GM19193 (cell line): ENCODE data around the gene ARHGAP15.

Source experiments
- POLR2A ChIP-seq: IDR thresholded peaks from 4 replicates; pipeline ENCODE4 v1.6.1; 2011; ENCODE audit not compliant: insufficient read depth, insufficient read length; ENCODE audit errors: extremely low read depth

Gene ARHGAP15

DNA sequence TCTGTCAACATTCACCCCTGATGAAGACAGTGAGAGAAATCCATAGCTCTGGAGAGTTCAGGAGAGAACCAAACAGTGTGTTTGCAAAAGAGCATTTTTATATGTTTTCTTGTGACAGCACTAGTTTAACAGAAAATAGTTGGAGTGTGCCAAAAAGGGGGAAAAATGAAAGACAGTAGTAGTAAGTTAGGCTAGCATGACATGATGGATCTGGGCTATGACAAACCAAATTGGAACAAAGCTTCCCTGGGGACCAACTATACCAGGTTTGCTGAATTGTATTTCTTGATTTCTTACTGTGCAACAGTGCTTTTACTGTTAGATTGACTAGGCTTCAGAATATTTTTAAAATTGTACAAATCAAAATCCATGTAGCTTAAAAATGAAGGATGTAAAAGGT lies 159.8 kb downstream of the ARHGAP15 start:
- no peak for TF ChIP-seq POLR2A

DNA sequence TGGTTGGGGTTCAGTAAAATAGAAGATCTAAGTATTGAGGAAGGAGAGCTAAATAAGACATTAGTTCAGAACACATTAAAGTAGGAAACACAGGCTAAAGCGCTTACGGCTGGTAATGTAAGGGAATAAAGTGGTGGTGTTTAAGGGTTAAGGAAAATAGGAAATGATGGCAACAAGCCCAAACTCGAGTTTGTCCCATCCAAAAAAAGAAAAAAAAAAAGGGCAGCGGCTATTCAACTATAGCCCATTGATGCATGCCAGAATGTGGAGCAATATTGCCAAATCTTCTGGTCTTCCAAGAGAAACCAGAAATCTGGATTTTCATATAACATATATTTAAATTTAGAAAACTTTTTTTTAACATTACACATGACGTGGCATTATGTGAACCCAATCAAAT lies 161.0 kb downstream of the ARHGAP15 start:
- no peak for TF ChIP-seq POLR2A

DNA sequence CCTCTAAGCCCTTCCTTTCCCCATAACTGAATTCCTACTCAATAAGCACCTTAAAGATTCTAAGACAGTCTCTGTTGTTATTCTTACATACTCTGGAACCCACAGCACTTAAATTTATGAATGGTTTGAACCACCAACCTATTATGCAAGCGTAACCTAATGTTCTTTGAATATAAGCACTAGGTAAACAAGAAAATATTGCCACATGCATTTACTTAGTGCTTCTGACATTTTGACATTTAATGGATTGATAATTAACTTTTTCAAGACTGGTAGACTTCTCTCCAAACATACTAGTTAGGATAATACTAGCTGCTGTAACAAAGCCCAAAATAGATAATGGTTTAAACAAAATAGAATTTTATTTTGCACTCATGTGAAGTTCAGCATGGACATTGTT lies 164.8 kb downstream of the ARHGAP15 start:
- TF ChIP-seq POLR2A = no peak

DNA sequence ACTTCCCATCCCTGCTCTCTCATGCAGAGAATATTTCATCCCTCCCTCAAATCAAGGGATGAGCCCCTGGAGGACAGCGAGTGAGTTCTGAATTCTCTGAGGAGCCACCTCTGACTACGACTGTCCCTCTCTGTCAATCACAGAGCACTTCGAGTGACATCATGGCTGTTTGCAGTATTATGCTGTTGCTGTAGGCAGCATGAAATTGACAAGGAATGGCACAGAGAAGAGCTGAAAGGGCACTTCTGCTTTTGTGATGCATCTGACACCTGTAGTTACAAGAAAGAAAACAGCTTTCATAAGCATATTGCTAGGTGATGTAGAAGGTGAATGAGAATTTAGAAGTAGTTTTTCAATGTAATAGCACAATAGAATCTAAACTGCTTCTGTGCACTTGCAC lies 166.9 kb downstream of the ARHGAP15 start:
- TF ChIP-seq POLR2A = no peak

DNA sequence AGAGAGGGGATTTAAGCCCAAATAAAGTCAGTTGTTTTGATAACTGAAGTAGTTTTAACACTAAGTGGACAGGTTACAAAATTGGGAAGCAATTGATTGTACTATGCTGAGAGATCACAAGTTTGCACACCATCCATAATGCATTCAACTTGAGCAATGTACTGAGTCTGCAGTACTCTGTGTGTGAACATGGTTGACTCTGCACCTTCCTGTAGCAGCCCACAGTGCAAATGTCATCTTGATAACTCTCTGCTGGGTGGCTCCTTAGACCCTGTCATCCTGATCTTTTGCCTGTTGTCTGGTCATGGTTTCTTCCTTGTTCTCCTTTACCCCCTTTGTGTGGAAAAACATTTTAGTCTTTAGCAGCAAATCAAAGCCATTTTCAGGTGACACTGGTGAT lies 168.0 kb downstream of the ARHGAP15 start:
- no peak for TF ChIP-seq POLR2A

DNA sequence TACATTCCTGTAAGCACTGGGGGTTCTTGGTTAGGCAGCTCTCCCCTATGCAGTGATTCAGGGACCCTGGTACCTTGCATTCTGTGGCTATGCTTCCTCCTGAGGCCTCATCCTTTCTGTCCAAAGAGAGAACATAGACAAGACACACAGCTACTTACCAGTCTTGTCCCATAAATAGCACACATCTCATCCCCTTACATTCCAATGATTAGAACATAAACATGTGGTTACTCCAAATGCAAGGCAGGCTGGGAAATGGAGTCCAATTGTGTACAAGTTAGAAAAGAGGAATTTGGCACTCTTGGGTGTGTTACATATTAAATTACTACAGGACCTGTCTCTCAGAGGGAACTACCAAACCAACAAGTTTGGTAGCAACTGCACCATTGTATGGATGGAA lies 171.3 kb downstream of the ARHGAP15 start:
- no peak for TF ChIP-seq POLR2A

DNA sequence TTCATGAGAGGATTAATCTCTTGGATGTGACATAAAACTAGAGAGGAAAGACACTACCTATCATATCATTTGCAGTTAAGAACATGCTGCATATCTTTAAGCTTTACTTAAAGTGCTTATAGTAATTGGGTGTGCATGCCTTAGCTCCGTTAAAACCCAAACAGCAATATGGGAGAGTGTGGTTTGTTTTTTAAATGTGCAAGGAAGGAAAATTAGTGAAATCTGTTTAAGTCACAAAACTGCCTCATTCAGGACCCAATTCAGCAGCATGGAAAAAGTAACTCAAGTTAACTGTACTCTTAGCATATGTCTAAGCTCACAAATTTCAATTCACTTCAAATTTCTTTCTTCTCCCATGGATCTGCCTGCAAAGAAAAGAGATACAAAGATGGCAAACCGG lies 182.2 kb downstream of the ARHGAP15 start:
- TF ChIP-seq POLR2A = no peak

DNA sequence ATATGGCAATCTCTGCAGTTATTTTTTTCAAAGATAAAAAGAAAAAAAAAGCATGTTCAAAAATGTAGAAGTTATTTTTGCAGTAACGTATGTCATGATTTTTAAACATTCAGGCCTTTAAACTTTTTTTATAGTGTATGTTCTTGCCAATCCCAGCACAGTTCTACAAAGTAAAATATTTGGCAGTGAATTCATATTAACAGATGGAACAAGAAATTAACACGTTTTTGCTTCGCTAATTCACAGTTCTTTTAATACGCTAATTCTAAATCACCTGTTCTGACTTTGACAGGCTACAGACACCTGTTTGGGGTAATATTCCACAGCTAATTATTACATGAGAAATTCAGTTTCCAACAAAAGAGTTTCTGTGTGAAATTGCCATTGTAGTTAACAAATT lies 183.2 kb downstream of the ARHGAP15 start:
- no peak for TF ChIP-seq POLR2A

DNA sequence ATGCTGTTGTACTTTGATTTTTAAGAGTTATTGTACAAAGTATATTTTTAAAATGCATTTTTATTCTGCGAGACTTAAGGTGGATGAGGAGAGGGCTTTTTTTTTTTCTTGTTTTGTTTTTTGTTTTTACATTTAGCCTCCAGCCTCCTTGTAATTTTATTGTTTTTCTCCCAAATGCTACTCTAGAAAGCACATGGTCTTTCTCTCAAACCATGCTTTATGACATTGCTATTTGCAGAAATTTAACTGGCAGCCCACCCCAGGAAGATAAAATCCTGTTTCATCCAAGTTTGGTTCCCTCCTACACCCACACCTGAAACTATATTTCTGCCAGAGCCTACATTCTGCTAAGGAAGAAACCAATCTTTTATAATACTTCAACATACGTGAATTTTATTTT lies 184.6 kb downstream of the ARHGAP15 start:
- no peak for TF ChIP-seq POLR2A

DNA sequence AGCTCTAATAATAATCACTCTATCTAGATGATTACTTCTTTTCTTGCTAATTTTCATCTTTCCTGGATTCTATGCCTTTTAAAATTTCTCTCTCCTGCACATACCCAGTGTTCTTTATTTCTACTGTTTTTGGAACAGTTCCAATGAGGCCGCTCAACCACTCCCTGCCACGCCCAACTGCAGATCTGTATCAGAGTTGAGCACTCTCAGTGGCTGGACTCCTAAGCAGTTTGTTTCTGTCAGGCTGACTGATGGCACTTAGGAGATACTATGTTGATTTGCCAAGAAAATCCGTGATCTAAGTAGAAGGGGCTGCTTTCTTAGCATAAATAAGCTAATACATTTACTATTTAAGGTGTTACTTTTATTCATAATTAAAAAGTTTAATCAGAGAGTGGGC lies 192.8 kb downstream of the ARHGAP15 start:
- TF ChIP-seq POLR2A = no peak

DNA sequence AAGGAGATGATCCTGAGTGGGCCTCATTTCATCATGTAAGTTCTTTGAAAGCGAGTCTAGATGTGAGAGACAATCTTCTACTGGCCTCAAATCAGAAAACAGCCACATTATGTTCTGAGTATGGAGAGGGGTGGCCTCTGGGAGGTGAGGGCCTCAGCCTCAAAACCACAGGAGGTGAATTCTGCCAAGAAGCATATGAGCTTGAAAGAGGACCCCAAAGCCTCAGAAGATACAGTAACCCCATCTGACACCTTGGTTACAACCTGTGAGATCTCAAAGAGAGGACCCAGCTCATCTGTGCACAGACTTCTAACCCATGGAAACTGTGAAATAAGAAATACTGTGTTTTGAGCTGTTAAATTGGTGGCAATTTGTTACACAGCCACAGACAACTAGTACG lies 200.1 kb downstream of the ARHGAP15 start:
- TF ChIP-seq POLR2A = no peak

DNA sequence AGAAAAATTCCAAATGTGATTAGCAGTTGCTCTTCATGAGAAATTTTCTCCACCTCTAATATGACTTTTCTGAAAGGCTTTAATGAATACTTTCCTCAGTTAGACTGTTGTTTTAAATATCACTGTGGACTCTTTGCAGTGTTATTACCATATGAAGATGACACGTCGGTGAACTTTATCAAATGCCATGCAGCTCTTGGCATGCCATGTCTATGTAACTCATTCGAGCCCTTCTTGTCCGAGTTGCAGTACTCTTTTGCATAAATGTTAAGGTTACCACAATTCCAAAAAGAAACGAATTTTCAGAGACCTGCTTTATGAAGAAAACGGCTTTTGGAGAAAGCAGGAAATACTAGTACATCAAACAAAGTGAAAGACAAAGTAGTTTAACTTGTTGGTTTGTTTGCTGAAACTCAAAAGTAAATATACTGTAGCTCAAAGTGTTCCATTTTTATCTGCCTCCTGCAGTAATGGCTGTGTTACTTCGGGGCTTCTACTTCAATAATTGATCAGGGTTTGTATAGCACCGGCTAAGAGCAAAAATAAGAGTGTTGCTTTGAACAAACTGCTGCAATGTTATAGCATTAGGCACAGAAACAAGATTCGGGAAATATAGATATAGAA lies 204.1 kb downstream of the ARHGAP15 start:
- TF ChIP-seq POLR2A = no peak

DNA sequence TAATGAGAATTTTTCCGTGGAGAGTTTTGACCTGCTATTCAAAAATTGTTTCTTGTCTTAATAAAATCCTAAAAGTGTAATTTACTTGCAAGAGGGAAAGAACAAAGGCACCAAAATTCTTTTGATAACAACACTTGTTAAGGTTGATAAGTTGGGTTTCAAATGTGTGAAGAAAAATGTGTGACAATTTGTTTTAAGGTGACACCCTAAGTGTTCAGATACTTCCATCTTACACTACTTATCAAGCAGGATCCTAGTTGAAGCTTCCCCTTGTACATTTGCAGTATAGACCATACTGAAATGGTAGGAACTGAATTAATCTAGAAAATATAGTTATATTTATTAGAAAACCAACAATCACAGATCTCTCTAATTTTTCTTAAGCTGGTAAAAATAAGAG lies 204.6 kb downstream of the ARHGAP15 start:
- no peak for TF ChIP-seq POLR2A

DNA sequence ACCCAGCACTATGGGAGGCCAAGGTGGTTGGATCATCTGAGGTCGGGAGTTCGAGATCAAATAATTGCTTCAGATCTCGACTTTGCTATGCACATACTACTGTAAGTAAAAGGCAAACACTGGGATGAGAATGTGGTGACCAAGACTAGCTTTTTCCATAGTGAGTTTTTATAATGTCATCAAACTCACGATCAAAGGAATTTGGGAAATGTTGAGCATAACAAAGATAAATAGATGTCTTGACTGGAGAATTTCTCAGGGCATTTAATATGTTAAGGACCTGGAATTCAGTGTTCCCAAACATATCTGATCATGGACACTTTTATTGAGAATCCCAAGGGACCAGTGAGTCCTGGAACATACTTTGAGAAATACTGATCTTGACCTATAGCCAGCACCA lies 205.6 kb downstream of the ARHGAP15 start:
- no peak for TF ChIP-seq POLR2A

DNA sequence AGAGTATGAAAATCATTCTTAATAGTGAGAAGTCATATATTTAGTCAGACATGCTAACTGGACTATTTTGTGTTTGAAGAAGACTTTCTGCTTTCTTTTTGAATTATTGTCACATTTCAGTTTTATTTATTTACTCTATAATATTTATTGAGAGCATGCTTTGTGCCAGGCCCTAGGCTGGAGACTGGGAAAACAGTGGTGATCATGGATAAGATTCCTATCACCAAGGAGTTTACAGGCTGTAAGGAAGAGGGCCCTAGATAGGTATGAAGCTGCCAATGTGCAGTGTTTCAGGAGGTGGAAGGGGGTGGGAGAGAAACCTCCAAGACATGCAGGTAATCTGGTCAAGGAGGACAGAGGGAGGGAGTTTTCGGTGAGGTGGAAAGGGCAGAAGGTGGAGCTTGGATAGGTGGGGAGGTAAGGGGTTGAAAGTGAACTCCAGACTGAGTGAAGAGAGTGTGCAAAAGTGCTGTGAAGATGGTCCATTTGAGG lies 207.5 kb downstream of the ARHGAP15 start:
- no peak for TF ChIP-seq POLR2A

DNA sequence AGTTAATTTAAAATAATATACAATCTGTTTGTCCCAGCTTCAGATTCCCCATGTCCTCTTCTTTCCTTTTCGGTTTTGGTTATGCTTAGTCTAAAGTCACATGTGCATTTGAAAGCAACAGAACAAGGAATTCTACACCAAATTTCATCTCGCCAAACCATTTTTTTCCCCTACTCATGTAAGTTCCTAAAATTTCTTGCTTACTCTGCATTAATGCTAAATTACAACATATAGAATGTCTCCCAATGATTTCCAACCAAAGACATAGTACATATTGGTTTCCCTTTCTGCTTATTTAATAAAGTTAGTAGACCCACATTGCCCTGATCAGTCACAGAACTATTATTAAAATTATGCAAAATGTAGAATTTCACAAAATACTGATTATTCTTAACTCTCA lies 212.3 kb downstream of the ARHGAP15 start:
- TF ChIP-seq POLR2A = no peak

DNA sequence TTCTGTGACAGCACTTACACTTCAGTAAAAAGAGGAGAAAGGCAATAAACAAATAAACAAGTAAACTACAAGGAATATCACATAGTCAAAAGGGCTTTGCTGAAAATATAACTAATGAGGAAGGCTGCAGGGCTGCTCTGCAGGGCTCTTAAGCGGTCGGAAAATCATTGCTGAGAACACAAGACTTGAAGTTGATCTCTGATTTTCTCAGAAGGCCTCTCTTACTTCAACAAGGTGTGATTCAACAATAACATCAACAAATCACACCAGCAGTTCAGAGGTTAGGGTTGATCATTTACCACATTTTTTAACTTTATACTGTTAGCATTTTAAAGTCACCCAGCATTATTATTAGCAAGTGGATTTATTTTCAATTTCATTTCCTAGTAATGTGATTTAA lies 215.6 kb downstream of the ARHGAP15 start:
- no peak for TF ChIP-seq POLR2A
